Posterior cingulate gyrus (tissue), 11 donors: ENCODE results near the gene NRXN2.

Source experiments
- DNase-seq, 10 donors: peaks; one replicate each; pipeline versions ENCODE4 v3.0.0 to v3.0.0-alpha.2; 2020 to 2021; ENCODE audit warnings: mixed read lengths in 3 of 10
- intact Hi-C: fragments of 100-400 bp; cut with DNase I; formaldehyde crosslinking; loops from one replicate; pipeline ENCODE4 v1.15.1; 2023

Gene NRXN2

GRCh38 chr11:64723117-64723906 lies at the start of gene NRXN2:
TSS of gene NRXN2 (minus strand) at chr11:64723197. CDS start at chr11:64713699, 9,498 bp downstream.
- DNase-seq: peak; percentile 91 to 100 (median 96)
- intact Hi-C loops: loop anchor here (1.0 to 2.0 kb wide), 2 partner anchors 35 to 69 kb away; no protein-coding TSS in a partner anchor

GRCh38 chr11:64772303-64773018 lies 49.5 kb upstream of the NRXN2 start:
- intact Hi-C loops: no loop called here
- no peak for DNase-seq

GRCh38 chr11:64771861-64772260 lies 48.9 kb upstream of the NRXN2 start:
- intact Hi-C loops: no loop called here
- no peak for DNase-seq

DNA sequence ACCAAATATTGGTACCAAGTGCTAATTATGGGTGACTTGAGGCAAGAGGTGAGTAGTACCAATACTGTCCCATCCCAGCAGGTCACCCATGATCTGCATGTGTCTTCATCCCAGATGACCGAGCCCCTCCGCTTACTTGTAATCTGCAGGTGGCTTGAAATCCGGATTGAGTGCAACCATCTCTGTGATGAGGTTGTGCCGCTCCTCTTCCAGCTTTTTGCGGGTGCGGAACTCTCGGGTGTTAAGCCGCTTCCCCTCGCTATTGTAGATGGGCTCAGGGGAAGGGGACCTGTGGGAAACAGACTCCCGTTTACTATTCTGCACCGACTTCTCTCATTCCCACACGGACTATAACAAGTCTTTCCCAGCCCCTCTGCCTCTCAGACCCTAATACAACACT lies 47.1 kb upstream of the NRXN2 start:
- peak in 2 of 10 donors; percentile 5 to 38 for DNase-seq
- intact Hi-C loops: no loop called here

- no peak for DNase-seq
Measured at GRCh38 chr11:64769283-64769682, 46.3 kb upstream of the NRXN2 start.

GRCh38 chr11:64768300-64768694 lies 45.3 kb upstream of the NRXN2 start:
- DNase-seq: peak in 1 of 10 donors; percentile 1
- intact Hi-C loops: no loop called here

More at GRCh38 chr11:64769283-64769682, 46.3 kb upstream of the NRXN2 start:
- intact Hi-C loops: no loop called here

DNA sequence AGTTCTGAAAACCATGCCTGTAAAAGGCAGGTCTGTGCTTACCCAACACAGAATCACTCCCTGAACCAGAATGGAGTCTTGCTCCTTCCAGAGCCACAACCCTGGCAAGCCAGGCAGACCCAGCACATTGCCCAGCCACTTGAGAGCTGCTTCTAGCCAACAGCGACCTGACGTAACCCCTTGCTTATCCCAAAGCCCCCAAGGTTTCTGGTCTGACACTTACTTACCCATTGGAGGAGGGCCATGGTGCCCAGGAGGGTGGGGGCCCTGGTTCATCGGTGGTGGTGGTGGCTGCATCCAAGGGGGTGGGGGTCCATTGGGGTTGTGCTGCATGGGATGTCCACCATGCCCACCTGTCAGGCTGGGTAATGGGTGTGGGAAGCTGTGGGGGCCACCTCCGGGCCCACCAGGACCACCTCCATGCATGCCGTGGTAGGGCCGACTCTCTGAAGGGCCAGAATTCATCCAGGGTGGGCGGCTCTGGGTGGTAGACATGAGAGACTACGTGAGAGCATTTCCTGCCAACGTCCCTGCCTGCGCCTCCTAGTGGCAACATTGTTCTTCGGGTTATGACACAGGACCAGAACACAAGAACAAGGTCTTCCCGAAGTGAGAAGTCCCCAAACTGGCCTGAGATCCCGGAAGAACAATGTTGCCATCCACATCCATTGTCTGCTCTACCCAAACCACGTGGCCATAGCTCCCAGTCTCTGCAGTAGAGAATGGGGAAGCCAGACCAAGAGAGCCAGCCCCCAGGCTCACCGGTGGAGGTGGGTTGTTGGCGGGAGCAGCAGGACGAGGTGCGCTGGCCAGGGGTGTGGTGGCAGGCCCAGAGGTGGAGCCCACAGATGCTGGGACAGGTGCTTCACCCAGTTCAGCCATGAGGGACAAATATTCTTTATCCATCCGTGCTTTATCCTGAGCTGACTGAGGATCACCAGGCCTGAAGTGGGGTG lies 44.6 kb upstream of the NRXN2 start:
- intact Hi-C loops: no loop called here
- DNase-seq: peak in 8 of 10 donors; percentile 37 to 91 (median 55)

DNA sequence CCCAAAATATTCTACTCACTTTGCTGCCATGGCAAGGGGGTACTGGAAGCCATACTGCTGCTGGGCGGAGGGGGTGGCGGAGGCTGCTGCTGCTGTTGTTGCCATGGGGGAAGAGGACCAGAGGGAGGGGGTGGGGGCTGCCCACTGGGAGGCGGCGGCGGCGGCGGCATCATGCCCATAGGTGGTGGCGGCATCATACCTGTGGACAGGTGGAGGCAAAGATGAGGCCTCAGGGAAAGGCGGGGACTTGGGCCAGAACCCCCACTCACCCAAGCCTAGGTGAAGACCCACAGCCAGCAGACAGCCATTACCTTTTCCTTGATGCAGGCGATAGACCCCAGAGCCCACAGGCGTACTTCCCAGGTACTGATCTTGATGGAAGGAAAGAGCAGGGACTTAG lies 43.9 kb upstream of the NRXN2 start:
- intact Hi-C loops: no loop called here
- DNase-seq: peak in 2 of 10 donors; percentile 3 to 7

GRCh38 chr11:64765851-64766665 lies 43.1 kb upstream of the NRXN2 start:
- intact Hi-C loops: no loop called here
- peak in 4 of 10 donors; percentile 6 to 76 (median 14) for DNase-seq

DNA sequence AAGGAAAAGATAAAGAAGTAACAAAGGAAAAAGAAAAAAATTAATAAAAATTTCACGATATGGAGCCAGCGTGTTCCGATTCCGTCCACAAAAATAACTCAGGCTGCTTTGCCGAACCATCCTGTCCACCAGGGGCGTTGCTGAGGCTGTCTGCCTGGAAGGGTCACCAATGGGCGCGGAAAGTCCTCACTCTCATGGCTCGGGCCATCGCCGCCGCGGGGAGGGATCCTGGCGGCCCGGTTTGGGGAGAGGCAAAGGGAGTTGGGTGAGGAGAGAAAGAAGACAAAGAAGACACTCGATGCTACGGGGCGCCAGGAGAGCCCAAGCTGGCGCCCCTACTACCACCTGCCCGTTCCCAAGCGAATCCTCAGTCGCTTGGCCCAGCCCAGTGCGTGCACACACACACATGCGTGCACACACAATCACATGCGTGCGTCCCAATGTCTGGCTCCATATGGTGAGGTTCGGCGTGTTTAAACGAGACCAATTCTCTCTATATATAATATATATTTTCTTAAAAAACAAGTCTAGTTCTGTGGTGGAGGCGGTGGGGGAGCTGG lies 42.4 kb upstream of the NRXN2 start:
- intact Hi-C loops: no loop called here
- DNase-seq: peak in 6 of 10 donors; percentile 9 to 89 (median 36)

GRCh38 chr11:64764753-64765152 lies 41.8 kb upstream of the NRXN2 start:
- DNase-seq: peak in 2 of 10 donors; percentile 5 to 14
- intact Hi-C loops: no loop called here

GRCh38 chr11:64764040-64764611 lies 41.1 kb upstream of the NRXN2 start:
- DNase-seq: peak in 2 of 10 donors; percentile 6 to 8
- intact Hi-C loops: no loop called here

GRCh38 chr11:64763526-64764039 lies 40.6 kb upstream of the NRXN2 start:
- peak in 4 of 10 donors; percentile 16 to 74 (median 47) for DNase-seq
- intact Hi-C loops: no loop called here

DNA sequence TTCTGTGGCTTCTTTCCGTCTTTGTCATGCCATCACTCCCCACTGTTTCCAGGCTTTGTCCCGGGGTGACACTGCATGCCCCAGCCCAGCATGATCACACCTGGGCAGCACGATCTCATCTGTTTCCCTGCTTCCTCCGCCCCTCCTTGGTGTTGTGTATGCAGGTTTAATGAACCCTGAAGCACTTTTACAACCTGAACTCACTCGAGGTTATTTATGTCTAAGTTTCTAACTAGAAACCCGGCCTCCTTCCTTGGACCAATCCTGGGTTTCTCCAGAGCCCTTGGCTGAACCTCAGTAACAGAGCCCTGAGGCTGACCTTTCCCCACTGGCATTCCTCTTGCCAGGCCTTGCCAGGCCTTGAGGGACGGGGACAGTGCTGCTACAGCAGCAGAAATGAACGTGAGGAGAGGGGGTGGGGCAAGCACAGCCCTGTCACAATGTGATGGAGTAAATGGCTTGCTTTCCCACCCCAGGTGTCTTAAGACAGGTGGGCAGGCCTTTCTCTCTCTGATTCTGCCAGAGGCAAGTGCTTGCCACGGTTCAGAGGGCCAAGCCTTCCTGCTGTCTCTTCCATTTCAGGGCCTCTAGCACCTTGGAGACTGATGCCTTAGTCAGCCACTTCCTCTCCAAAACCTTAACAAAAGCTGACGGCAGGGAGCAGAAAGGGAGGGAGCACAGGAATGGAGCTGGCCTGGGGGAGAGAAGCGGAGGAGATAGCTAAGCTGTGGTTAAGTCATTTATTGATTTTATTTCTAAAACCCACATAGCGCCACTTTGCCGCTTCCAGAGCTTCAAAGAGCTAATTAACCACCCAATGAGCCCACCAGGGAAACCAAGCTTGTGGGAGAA lies 39.9 kb upstream of the NRXN2 start:
- intact Hi-C loops: no loop called here
- peak in 2 of 10 donors; percentile 7 to 18 for DNase-seq

DNA sequence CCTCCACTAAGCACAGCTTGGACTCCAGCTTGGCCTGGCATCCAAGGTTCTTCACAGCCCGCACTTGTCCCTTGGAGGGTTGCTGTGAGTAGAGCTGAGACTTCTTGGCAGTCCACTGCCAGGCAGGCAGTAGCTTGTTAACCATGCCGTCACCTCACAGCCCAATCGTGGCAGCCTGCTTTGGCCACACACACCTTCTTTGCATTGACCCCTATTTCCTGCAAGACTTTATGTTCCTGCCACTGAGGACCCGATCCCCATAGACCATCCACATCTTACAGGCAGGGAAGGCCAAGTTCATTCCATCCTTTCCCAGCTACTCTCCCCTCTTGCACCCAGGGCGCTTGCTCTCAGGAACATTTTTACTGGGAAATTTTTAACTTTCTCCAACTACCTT lies 39.3 kb upstream of the NRXN2 start:
- intact Hi-C loops: no loop called here
- peak in 4 of 10 donors; percentile 15 to 83 (median 51) for DNase-seq

GRCh38 chr11:64760759-64761420 lies 37.9 kb upstream of the NRXN2 start:
- peak in 2 of 10 donors; percentile 2 to 3 for DNase-seq
- intact Hi-C loops: no loop called here
